Adipose tissue (tissue), 3 donors: ENCODE data around the gene LLGL2. TPM values are rescaled to one million over a fixed set of nuclear protein-coding genes. Genes with fewer than 3 reads are reported as not detected.
"Not testable (repeated sequence)": the region's sequence is repeated elsewhere in the genome, so short reads cannot be mapped to it uniquely, and the experiment has no call there.

Experiments
- H3K27ac ChIP-seq: one replicate; pipeline ENCODE4 v1.5.1; 2013; ENCODE audit warnings: low read depth, low read length
- WGBS, 3 donors: extraction: QIAGEN DNeasy Blood & Tissue Kit; methylation state at CpG; one replicate each; pipeline ENCODE4 v1.1.7; 2013; 5-methylcytosine and 5-hydroxymethylcytosine counted together
- polyA plus RNA-seq, 3 donors: library from polyadenylated mRNA; stranded (reverse); fragments of 200-250 nt; gene quantifications; one replicate each; pipeline ENCODE4 v1.2.3, GENCODE V29; 2013
- donor health status: healthy with polysubstance abuse.
- donor health status: Bipolar disorder and iron deficiency.
- donor health status: healthy.

The LLGL2 gene
- polyA plus RNA-seq, 3 donors: 11.8 to 93.4 (median 20.3) TPM

GRCh38 chr17:75573540-75573957 is 48.1 kb downstream of the LLGL2 start:
- no peak overlapping the region for H3K27ac ChIP-seq
- 83 to 96% (median 89%) methylated on average over 14 to 16 of the region's 16 CpGs for WGBS, 3 donors

DNA sequence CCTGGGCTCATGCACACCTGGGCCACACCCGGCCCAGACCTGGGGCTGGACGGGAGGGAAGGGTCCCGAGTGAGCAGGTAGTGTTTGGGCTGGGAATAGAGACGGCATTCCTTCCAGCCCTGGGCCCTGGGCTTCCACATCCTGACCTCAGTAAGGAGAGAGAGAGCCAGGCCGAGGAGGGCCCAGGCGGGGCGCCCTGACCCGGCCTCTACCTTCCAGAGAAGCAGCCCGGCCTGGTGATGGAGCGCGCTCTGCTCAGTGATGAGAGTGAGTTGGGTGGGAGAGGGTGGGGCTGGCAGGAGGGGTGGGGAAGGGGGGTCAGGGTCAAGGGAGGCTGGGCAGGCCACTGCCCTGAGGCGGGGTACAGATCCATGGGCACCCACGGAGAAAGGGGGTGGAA is 48.5 kb downstream of the LLGL2 start:
- 92 to 94% (median 93%) methylated on average over 11 to 13 of the region's 13 CpGs for WGBS, 3 donors
- H3K27ac ChIP-seq: no peak overlapping the region

- 81 to 90% (median 90%) methylated on average over 28 to 29 of the region's 29 CpGs for WGBS, 3 donors
- no peak overlapping the region for H3K27ac ChIP-seq
Observed at GRCh38 chr17:75574404-75575036, 49.0 kb downstream of the LLGL2 start.

DNA sequence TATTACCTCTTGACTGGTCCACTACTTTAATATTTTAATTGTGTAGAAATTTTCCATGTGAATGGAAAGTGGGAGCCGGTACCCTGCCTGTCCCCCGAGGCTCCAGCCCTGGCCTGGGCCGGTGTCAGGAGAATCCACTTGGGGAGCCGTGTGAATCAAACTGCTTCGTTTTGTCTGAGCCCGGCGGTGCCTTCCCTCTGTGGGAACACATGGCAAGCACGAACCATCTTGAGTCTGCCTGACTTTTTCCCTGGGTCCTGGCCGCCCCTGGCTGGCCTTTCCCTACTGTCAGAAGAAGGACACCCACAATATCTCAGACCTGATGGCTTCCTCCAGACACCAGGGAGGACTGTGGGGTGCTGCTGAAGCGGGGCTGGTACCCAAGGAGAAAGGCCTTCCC is 49.7 kb downstream of the LLGL2 start:
- no peak overlapping the region for H3K27ac ChIP-seq
- 87 to 94% (median 94%) methylated on average over 10 of the region's 10 CpGs for WGBS, 3 donors

DNA sequence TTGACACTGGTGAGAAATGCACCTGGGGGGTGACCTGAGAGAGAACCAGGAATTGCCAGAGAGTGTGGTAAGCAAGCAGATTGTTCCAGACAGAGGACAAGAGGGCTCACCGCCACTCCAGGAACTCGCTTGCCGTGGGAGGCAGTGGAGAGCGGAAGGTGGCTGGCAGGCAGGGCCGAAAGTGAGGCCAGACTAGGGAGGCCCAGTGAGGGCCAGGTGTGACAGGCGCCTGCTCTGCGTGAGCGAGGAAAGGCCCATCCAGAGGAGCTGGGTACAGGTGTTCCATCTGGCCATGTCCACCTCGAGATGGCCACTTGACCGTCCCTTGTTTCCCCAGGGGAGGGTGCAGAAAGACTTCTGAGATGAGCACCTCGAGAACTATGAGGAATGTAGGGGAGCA is 50.2 kb downstream of the LLGL2 start:
- H3K27ac ChIP-seq: no peak overlapping the region
- 69 to 94% (median 93%) methylated on average over 11 of the region's 11 CpGs for WGBS, 3 donors

DNA sequence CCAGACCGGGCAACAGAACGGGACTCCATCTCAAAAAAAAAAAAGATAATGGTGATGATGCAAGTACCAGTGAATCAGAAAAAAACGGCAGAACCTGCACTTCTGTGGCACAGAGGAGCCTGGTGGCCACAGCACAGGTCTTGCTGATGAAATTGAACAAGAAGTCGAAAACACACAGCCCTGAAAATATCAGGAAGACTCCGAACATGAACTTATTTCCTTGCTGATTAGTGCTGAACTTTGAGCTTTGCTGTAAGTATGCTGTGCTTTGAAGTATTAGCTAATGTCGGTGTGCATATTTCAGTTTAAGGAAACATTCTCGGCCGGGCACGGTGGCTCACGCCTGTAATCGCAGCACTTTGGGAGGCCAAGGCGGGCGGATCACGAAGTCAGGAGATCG is 51.2 kb downstream of the LLGL2 start:
- WGBS, 3 donors: 59 to 84% (median 80%) methylated on average over 12 to 15 of the region's 15 CpGs
- H3K27ac ChIP-seq: no peak overlapping the region

- 69 to 82% (median 79%) methylated on average over 23 of the region's 23 CpGs for WGBS, 3 donors
- H3K27ac ChIP-seq: not testable (repeated sequence)
Observed at GRCh38 chr17:75581121-75581725, 55.7 kb downstream of the LLGL2 start.

- H3K27ac ChIP-seq: not testable (repeated sequence)
- WGBS, 3 donors: 86 to 94% (median 88%) methylated on average over 5 to 6 of the region's 6 CpGs
Observed at GRCh38 chr17:75583197-75583596, 57.7 kb downstream of the LLGL2 start.

- no peak overlapping the region for H3K27ac ChIP-seq
- 91 to 94% (median 92%) methylated on average over 7 of the region's 7 CpGs for WGBS, 3 donors
Observed at GRCh38 chr17:75584849-75585175, 59.3 kb downstream of the LLGL2 start.

- WGBS, 3 donors: 1 to 36% (median 7%) methylated on average over 69 to 82 of the region's 82 CpGs
- H3K27ac ChIP-seq: peak within 1 kb of the TSS; percentile 21
Observed at GRCh38 chr17:75587675-75588595, 62.4 kb downstream of the LLGL2 start, which contains the start of gene MYO15B. Gene MYO15B (plus strand): TSS chr17:75587800. CDS start chr17:75588058, 258 bp downstream.

DNA sequence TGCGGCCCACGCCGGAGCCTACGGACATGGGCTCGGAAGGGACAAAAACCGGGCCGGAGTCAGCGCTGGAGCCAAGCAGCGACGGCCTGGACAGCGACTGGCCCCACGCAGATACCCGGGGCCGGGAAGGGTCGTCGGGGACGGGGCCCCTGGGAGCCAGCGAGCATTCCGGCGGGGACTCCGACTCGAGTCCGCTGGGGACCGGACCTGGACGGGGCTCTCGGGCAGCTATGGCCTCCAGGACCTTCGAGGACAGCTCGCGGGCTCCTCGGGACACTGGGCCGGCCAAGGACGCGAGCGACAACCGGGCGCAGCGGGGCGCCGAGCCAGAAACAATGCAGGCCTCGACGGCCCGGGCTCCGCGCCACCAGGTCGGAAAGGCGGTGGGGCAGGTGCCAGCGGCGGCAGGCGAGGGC is 63.1 kb downstream of the LLGL2 start:
- 2 to 12% (median 2%) methylated on average over 30 to 49 of the region's 49 CpGs for WGBS, 3 donors
- peak overlapping the region; percentile 21 for H3K27ac ChIP-seq

- WGBS, 3 donors: 6 to 10% (median 8%) methylated on average over 41 to 100 of the region's 100 CpGs
Observed at GRCh38 chr17:75589012-75589918, 63.8 kb downstream of the LLGL2 start.

DNA sequence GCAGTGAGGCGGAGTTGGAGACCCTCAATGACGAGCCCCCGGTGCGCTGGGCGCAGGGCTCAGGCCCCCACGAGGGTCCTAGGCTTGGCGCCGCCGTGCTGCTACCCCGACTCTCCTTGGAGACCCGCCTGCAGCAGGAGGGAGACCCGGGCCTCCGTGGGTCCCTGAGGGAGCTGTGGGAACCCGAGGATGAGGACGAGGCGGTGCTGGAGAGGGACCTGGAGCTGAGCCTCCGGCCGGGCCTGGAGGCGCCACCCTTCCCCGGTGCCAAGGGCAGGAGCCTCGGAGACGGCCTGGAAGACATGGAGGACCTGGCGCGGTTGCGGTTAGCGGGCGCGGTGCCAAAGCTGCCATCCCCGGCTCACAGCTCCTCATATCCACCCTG is 64.4 kb downstream of the LLGL2 start:
- WGBS, 3 donors: 57 to 78% (median 68%) methylated on average over 26 to 29 of the region's 29 CpGs
- H3K27ac ChIP-seq: no peak overlapping the region

More at GRCh38 chr17:75589012-75589918, 63.8 kb downstream of the LLGL2 start:
- peak overlapping the region; percentile 21 for H3K27ac ChIP-seq

DNA sequence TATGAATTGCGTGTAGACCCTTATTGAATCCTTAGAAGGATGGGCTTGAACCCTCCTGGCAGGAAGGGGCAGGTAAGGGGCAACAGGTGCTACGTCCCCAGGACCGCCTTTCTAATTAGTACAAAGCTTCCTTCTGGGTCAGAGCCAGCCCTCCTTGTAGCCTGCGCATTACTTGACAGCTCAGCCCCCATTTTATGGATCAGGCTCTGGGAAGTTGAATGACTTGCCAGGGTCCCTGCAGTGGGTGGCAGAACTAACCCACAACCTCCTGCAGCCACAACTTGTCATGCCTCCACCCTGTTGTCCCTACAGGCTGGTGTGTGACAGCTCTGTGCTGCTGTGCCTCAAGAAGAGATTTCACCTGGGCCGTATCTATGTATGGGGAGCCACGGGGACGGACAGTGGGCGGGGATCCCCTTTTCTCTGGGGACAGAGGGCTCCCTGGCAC is 64.8 kb downstream of the LLGL2 start:
- H3K27ac ChIP-seq: no peak overlapping the region
- 76 to 90% (median 86%) methylated on average over 8 of the region's 8 CpGs for WGBS, 3 donors

DNA sequence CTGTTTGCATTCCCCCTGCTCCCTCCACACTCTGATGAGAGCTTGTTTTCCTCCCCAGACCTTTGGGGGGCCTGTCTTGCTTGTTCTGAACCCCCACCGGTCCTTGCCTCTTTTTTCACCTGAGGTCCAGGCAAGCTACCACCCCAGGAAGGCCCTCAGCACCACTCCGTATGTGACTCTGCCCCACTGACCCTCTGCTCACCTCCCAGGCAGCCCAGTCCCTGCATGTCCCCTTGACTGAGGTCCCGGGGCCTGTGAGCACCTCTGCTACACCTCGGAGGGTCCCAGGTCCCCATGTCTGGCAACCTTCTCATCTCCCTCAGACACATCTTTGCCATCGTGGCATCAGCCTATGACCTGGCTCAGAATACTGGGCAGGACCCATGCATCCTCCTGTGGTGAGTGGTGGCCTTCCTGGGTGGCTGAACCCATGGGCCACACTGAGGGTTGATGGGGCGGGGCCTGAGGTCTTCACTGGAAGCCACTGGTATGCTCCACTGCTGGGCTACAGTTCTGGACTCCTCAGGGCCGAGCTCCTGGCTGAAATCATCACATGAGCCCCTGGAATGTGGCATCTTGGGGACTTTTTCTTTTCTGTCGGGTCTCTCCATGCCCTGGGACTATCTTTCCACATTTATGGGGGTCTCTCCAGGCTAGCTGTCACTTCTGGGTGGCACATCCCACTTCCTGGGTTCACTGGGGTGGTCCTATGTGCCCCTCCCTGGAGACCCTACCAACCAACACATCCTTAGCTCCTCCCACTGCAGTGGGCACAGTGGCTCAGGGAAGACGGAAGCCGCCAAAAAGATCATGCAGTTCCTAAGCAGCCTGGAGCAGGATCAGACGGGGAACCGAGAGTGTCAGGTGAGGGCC is 65.6 kb downstream of the LLGL2 start:
- 83 to 86% (median 83%) methylated on average over 12 of the region's 12 CpGs for WGBS, 3 donors
- no peak overlapping the region for H3K27ac ChIP-seq

DNA sequence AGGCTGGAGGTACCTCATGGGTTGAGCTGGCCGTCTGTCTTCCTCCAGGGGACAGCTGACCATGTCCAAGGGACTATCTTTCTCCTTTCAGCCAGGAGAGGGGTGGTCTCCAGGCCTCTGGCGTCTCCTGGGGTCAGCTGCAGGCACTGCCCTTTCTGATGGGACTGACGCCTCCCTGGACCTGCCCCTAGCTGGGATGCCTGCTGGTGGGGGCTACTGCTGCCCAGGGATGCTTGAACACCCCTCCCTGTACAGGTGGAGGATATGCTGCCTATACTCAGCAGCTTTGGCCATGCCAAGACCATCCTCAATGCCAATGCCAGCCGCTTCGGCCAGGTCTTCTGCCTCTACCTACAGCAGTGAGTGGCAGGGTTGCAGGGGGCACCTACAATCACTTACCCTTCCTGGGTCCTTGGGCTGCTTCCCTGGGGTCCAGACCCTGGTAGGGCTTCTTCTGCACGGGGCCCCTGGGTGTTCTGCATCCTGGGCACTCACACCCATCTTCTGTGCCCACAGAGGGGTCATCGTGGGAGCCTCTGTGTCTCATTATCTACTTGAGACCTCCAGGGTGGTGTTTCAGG is 66.3 kb downstream of the LLGL2 start:
- H3K27ac ChIP-seq: no peak overlapping the region
- WGBS, 3 donors: 91 to 93% (median 92%) methylated on average over 7 of the region's 7 CpGs
